Neural progenitor cell (in vitro differentiated cells): ENCODE results near the gene CYTH3.

Experiments used
- CTCF ChIP-seq: fragments of 200-600 bp; sonication (generic); IDR thresholded peaks from 2 replicates; pipeline ENCODE4 v1.5.1; 2017; ENCODE audit warnings: antibody characterized with exemption, mild to moderate bottlenecking
- EZH2 ChIP-seq: fragments of 200-600 bp; sonication (generic); IDR thresholded peaks from 2 replicates; pipeline ENCODE4 v1.6.1; 2017; ENCODE audit warnings: antibody characterized with exemption, mild to moderate bottlenecking, moderate library complexity
- EZH2phosphoT487 ChIP-seq: fragments of 200-600 bp; sonication (generic); IDR thresholded peaks from 2 replicates; pipeline ENCODE4 v1.6.1; 2017; ENCODE audit warnings: antibody characterized with exemption

GRCh38 chr7:6182993-6183392 lies 89.4 kb downstream of the CYTH3 start:
- no peak for TF ChIP-seq CTCF
- no peak for TF ChIP-seq EZH2
- no peak for TF ChIP-seq EZH2phosphoT487
